Neural progenitor cell (in vitro differentiated cells): ENCODE results near the gene ARMH4. TPM values are rescaled to one million over a fixed set of nuclear protein-coding genes. Genes with fewer than 3 reads are reported as not detected.
A peak's percentile ranks its signal among the peaks of the same experiment; 100 is the strongest.

ENCODE experiments used
- DNase-seq: peaks from one replicate; pipeline ENCODE4 v3.0.0-alpha.2; 2016; ENCODE audit warnings: low spot score
- H2AFZ ChIP-seq: fragments of 200-600 bp; sonication (generic); replicated peaks from 2 replicates; pipeline ENCODE4 v1.6.1; 2016; ENCODE audit warnings: antibody characterized with exemption
- H3F3A ChIP-seq: fragments of 200-600 bp; sonication (generic); 2 replicates; pipeline ENCODE4 v1.6.1; 2016; ENCODE audit warnings: antibody characterized with exemption, low read depth
- H3K27ac ChIP-seq: fragments of 200-600 bp; sonication (generic); 2 replicates; pipeline ENCODE4 v1.5.1; 2016; ENCODE audit warnings: mild to moderate bottlenecking
- H3K27me3 ChIP-seq: fragments of 200-600 bp; sonication (generic); 2 replicates; pipeline ENCODE4 v1.6.1; 2016; ENCODE audit warnings: mild to moderate bottlenecking, moderate library complexity
- H3K36me3 ChIP-seq: fragments of 200-600 bp; sonication (generic); 2 replicates; pipeline ENCODE4 v1.5.1; 2016
- H3K4me1 ChIP-seq: fragments of 200-600 bp; sonication (generic); 2 replicates; pipeline ENCODE4 v1.6.1; 2016; ENCODE audit warnings: mixed run types
- H3K4me2 ChIP-seq: fragments of 200-600 bp; sonication (generic); 2 replicates; pipeline ENCODE4 v1.6.1; 2016
- H3K4me3 ChIP-seq: fragments of 200-600 bp; sonication (generic); 2 replicates; pipeline ENCODE4 v1.5.1; 2016
- H3K79me2 ChIP-seq: fragments of 200-600 bp; sonication (generic); 2 replicates; pipeline ENCODE4 v1.6.1; 2016; ENCODE audit warnings: low read depth
- H3K9ac ChIP-seq: fragments of 200-600 bp; sonication (generic); 2 replicates; pipeline ENCODE4 v1.6.1; 2016
- H3K9me3 ChIP-seq: fragments of 200-600 bp; sonication (generic); 2 replicates; pipeline ENCODE4 v1.5.1; 2016; ENCODE audit warnings: low read depth
- H4K20me1 ChIP-seq: fragments of 200-600 bp; sonication (generic); 2 replicates; pipeline ENCODE4 v1.6.1; 2016; ENCODE audit warnings: low read depth
- H3K27ac Mint-ChIP-seq: 3 replicates; pipeline ENCODE4 v1.8.0; 2021; ENCODE audit warnings: mixed read lengths
- H3K27me3 Mint-ChIP-seq: 2 replicates; pipeline ENCODE4 v1.8.0; 2022; ENCODE audit warnings: low read depth, mild to moderate bottlenecking, inconsistent platforms, moderate library complexity, mixed read lengths; ENCODE audit not compliant: insufficient read depth
- H3K36me3 Mint-ChIP-seq: 3 replicates; pipeline ENCODE4 v1.8.0; 2021; ENCODE audit warnings: mixed read lengths
- H3K4me1 Mint-ChIP-seq: 3 replicates; pipeline ENCODE4 v1.8.0; 2021; ENCODE audit warnings: mixed read lengths
- H3K4me3 Mint-ChIP-seq: 3 replicates; pipeline ENCODE4 v1.8.0; 2021; ENCODE audit warnings: mild to moderate bottlenecking, moderate library complexity, mixed read lengths
- H3K9me3 Mint-ChIP-seq: 3 replicates; pipeline ENCODE4 v1.8.0; 2020; ENCODE audit warnings: mixed read lengths
- EZH2 ChIP-seq: fragments of 200-600 bp; sonication (generic); IDR thresholded peaks from 2 replicates; pipeline ENCODE4 v1.6.1; 2017; ENCODE audit warnings: antibody characterized with exemption, mild to moderate bottlenecking, moderate library complexity
- EZH2phosphoT487 ChIP-seq: fragments of 200-600 bp; sonication (generic); IDR thresholded peaks from 2 replicates; pipeline ENCODE4 v1.6.1; 2017; ENCODE audit warnings: antibody characterized with exemption
- total RNA-seq: library from RNA; depleted of rRNA; stranded (reverse); fragments of >200 nt; gene quantifications from 2 replicates; pipeline ENCODE4 v1.2.3, GENCODE V29; 2015; ENCODE audit warnings: low replicate concordance
- TF ChIP-seq, protein P1 (sequence below): fragments of 200-600 bp; sonication (generic); IDR thresholded peaks from 2 replicates; pipeline ENCODE4 v1.5.1; 2017; ENCODE audit warnings: antibody characterized with exemption, mild to moderate bottlenecking

ARMH4 gene
- total RNA-seq, 1 donor from 2014 or later, result 29.0 TPM

GRCh38 chr14:58055497-58056010 is 96.5 kb downstream of the ARMH4 start:
- H3K27ac ChIP-seq, result no peak overlapping the region
- H3K9me3 Mint-ChIP-seq, result no peaks in the 10 kb centered on the region
- no peak for DNase-seq
- H3K4me2 ChIP-seq, result no peak overlapping the region
- H3F3A ChIP-seq, result no peaks in the 10 kb centered on the region
- no peaks in the 10 kb centered on the region for H3K79me2 ChIP-seq
- no peak for TF ChIP-seq EZH2
- TF ChIP-seq EZH2phosphoT487, result no peak
- TF ChIP-seq, protein P1, sequence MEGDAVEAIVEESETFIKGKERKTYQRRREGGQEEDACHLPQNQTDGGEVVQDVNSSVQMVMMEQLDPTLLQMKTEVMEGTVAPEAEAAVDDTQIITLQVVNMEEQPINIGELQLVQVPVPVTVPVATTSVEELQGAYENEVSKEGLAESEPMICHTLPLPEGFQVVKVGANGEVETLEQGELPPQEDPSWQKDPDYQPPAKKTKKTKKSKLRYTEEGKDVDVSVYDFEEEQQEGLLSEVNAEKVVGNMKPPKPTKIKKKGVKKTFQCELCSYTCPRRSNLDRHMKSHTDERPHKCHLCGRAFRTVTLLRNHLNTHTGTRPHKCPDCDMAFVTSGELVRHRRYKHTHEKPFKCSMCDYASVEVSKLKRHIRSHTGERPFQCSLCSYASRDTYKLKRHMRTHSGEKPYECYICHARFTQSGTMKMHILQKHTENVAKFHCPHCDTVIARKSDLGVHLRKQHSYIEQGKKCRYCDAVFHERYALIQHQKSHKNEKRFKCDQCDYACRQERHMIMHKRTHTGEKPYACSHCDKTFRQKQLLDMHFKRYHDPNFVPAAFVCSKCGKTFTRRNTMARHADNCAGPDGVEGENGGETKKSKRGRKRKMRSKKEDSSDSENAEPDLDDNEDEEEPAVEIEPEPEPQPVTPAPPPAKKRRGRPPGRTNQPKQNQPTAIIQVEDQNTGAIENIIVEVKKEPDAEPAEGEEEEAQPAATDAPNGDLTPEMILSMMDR, result no peak
- no peak overlapping the region for H3K4me3 Mint-ChIP-seq
- H2AFZ ChIP-seq, result no peak overlapping the region
- H3K4me1 Mint-ChIP-seq, result no peaks in the 10 kb centered on the region
- H3K9me3 ChIP-seq, result no peaks in the 10 kb centered on the region
- no peaks in the 10 kb centered on the region for H3K4me1 ChIP-seq
- no peaks in the 10 kb centered on the region for H3K27me3 ChIP-seq
- no peaks in the 10 kb centered on the region for H4K20me1 ChIP-seq
- no peak overlapping the region for H3K27ac Mint-ChIP-seq
- H3K36me3 Mint-ChIP-seq, result no peaks in the 10 kb centered on the region
- no peak overlapping the region for H3K4me3 ChIP-seq
- no peaks in the 10 kb centered on the region for H3K36me3 ChIP-seq
- H3K9ac ChIP-seq, result no peak overlapping the region
- peaks cover 2% of the 10 kb centered on the region for H3K27me3 Mint-ChIP-seq

DNA sequence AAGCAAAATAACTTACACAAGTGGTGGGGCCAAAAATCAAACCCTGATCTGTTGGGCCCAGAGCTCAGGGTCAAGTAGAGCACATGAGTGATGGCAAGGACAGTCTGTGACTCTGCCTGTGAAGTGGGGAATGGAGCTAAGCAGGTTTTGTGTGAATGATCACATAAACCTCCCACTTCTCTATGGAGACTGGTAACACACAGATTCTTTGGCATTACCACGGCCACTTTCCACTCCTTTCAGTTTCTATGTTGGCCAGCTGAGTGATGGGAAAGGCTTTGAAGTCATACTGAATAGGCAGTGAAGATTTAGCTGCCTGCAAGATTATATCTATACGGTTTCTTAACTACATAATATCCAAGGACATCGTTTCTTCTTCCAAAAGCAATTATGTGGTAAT is 97.9 kb downstream of the ARMH4 start:
- no peak for DNase-seq
- TF ChIP-seq, protein P1, result no peak
- TF ChIP-seq EZH2 (no peak), EZH2phosphoT487 (no peak)
- Mint-ChIP-seq H3K4me1 (no peaks in the 10 kb centered on the region), H3K4me3 (no peak overlapping the region), H3K27ac (no peak overlapping the region), H3K36me3 (no peaks in the 10 kb centered on the region), H3K9me3 (no peaks in the 10 kb centered on the region), H3K27me3 (peaks cover 2% of the 10 kb centered on the region)
- no peak overlapping the region for H3K4me3 ChIP-seq
- no peak overlapping the region for H3K4me2 ChIP-seq
- H2AFZ ChIP-seq, result no peak overlapping the region
- no peaks in the 10 kb centered on the region for H3K4me1 ChIP-seq
- H3K9ac ChIP-seq, result no peak overlapping the region
- no peaks in the 10 kb centered on the region for H3K36me3 ChIP-seq
- no peaks in the 10 kb centered on the region for H3F3A ChIP-seq
- H3K9me3 ChIP-seq, result no peaks in the 10 kb centered on the region
- H4K20me1 ChIP-seq, result no peaks in the 10 kb centered on the region
- no peaks in the 10 kb centered on the region for H3K79me2 ChIP-seq
- H3K27me3 ChIP-seq, result no peaks in the 10 kb centered on the region
- H3K27ac ChIP-seq, result no peak overlapping the region

DNA sequence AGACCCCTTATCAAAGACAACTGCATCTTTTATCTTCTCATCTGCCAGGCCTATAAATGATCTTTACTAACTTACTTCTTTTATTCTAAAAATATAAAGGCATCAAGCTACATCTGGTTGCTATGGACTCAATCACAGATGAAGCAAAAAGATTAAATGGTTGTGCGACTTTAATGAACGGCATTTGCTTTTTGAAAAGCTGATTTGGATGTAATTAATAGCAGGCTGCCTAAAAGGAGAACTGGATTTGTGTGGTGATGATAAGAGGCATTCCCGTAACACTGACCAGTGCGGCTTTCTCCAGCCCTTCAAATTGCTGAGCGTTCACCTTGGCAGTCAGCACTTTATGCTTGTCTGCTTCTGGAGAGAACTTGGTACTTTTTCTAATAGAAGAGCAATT is 103.8 kb downstream of the ARMH4 start:
- Histone ChIP-seq H3K27ac (peak overlapping the region; percentile 13), H3F3A (peaks cover 6% of the 10 kb centered on the region), H3K79me2 (no peaks in the 10 kb centered on the region), H4K20me1 (no peaks in the 10 kb centered on the region), H2AFZ (no peak overlapping the region), H3K4me2 (no peak overlapping the region), H3K36me3 (no peaks in the 10 kb centered on the region), H3K4me1 (no peaks in the 10 kb centered on the region), H3K9ac (no peak overlapping the region), H3K27me3 (no peaks in the 10 kb centered on the region), H3K4me3 (no peak overlapping the region), H3K9me3 (no peaks in the 10 kb centered on the region)
- TF ChIP-seq EZH2phosphoT487 (no peak), EZH2 (no peak)
- TF ChIP-seq, protein P1, result no peak
- Mint-ChIP-seq H3K9me3 (no peaks in the 10 kb centered on the region), H3K36me3 (no peaks in the 10 kb centered on the region), H3K4me3 (no peak overlapping the region), H3K27me3 (peaks cover 5% of the 10 kb centered on the region), H3K27ac (no peak overlapping the region), H3K4me1 (no peaks in the 10 kb centered on the region)
- no peak for DNase-seq
